ELF-1 (cell line): Measurements from ENCODE around the gene ARMS2.

Experiments
- DNase-seq: peaks from one replicate; pipeline ENCODE4 v3.0.0-alpha.2; 2016; ENCODE audit warnings: low read depth, low spot score

The ARMS2 gene

DNA sequence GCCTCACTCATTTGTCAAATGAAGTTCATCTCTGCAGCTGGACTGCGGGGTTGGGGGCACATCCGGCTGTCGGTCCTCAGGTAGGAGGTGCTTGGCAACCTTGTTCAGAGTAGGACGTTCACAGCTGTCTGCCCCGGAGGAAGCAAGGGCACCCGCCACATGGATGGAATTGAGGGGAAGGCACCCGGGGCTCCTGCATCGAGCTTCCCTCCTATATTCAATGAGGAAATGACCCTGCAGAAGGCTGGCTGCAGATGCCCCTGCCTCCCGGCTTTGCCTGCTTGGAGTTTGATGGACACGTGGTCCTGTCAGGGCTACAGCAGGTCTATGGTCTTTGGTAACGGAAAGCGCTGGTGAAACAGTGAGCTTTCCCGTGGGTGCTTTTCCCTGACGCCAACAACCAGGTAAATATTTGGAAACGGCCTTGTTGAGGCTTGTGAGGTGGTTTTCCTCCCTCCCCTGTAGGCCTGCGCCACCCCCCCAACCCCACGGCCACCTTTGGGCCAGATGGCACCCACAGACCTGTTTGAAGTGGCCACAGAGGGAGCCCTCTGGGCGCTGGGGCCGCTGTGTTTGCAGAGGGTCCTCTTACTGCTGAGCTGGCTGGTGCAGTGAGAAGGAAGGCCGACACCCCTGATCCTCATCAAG is 39.8 kb downstream of the ARMS2 start:
- DNase-seq, result no peak

DNA sequence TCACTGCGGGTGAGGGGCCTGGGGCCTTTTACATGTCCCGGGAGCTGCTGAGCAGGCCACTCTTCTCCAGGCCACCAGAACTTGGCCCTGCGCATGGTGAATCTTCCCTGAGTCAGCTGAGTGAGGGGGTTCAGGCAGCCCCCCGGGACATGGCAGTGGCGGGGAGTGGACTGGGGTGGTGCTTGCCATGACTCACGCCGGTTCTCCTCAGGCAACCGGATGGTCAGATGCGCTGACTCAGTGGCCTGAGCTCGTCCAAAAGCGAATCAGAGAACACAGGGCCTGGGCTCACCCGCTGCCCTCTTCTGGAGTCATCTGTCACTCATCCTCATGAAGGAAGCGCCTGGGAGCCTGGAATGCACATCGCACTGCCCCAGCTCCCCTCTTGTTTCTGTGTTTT is 40.4 kb downstream of the ARMS2 start:
- DNase-seq, result peak; percentile 43

DNA sequence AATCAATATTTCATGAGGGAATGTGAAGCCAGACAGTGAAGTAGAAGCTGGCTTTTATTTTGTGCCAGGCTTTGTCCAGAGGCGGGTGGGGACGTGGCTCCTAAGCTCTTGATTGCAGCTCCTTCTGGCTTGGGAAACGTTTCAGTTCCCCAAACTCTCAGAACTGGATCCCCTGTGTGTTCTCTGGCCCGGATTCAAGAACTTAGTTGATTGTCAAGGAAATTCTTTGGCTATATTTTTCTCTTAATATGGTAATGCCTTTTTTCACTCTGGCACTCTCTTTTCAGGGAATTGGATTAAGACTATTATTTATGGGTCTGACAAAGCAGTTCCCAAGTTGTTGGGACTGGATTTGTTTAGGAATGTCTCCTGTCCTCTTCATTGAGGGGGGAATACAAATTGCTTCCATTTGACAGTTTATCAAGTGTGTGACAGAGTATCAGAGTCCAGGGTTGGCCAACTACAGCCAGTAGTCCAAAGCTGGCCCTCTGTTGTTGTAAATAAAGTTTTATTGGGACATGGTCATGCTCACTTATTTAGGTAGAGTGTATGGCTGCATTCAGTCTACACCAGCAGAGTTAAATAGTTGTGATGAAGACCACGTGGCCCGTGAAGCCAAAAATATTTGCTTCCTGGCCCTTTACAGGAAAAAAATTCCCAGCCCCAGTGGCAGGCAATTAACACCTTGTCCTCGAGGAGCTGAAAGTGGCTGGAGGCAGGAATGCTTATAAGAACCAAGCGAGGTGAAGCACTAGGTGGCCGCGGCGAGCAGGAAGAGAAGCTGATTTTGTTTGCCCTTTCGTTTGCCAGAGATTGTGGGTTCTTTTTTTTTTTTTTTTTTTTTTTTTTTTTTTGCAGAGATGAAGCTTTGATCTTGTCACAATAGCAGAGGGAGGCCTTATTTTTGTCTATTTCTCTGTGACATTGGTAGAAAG is 41.2 kb downstream of the ARMS2 start:
- peak; percentile 51 for DNase-seq

DNA sequence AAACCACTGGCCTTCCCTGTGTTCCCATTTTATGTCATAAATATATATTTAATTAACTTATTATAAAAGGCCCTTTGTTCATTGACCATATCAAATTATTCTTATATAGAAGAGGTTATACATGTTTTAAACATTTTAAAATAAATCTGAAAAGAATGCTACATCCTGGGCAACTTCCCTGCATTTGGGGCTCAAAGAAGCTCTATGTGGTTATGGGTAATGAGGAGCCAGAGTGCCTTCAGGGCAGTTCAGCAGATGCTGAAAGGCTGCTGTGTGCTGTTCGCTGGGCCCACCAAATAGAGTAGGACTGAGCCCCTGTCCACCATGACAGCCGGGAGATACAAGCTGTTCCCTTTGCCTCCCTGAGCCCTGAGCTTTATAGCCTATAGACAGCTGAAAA is 42.8 kb downstream of the ARMS2 start:
- DNase-seq, result no peak

DNA sequence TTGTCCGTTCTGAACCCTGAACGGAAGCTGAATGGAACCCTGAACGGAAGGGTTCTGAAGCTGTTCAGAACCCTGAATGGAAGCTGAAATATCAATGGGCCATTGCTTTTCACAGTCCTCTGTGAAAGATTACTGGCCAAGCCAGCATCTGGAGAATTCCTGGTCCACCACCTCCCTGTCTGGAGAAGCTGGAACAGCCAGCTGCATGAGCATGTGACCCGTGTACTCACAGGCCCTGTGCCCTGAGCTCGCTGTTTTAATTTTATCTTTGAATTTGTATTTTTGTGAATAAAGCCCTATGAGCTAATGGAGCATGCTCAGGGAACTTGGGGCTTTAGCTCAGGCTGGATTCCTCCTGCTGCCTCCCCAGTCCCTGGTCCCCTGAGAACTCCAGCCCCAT is 44.1 kb downstream of the ARMS2 start:
- no peak for DNase-seq

DNA sequence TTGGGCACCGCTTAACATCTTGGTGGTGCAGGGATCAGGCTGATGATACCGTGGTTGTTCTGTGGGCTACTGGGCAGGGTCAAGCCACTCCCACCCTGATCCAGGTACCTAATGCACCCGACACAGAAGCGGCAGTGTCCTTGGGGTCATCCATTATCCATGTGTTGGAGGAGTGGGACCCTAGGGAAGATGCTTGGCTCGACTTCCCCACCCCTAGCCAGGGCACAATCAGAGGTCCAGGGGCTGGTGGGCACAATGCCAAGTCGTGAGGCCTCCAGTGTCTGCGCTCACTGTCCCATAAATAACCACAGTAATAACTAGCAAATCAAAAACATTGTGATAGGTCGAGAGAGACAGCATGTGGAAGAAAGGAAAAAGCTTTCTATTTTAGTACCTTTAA is 44.6 kb downstream of the ARMS2 start:
- no peak for DNase-seq

DNA sequence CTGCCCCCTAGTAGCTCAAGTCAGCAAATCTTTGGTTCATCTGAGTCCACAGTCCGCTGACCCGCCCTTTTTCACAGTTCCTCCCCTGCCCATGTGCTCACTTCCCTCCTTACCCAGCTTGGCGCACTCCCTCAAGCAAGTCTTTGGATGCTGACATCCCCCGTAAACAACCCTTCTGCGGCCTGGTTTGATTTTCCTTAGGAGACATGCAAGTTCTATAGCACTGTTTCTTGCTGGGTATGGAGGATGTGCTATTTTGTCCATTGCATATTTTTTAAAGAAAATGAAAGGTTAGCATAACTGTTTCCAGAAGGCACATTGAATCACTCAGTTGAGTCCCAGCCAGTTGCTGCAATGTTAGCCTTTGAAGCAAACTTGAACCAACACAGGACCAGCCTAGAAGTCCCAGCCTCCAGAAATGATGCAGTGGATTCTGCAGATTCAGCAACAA is 45.1 kb downstream of the ARMS2 start:
- DNase-seq, result no peak

DNA sequence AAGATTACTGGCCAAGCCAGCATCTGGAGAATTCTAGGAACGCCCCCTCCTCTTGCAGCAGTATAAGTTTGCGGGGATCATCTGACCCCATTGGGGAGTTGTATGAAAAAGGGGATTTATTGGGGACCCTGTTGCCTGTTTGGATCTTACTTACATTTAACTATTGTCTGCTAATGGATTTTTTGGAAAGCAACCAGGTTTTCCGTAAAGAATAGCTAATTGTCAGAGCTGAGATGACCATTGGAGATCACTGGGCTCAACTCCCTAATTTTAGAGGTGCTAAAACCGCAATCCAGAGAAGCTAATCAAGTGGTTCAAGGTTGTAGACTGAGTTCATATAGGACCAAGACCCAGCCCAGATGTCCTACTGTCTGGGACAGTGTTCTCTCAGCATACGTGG is 45.7 kb downstream of the ARMS2 start:
- DNase-seq, result no peak

DNA sequence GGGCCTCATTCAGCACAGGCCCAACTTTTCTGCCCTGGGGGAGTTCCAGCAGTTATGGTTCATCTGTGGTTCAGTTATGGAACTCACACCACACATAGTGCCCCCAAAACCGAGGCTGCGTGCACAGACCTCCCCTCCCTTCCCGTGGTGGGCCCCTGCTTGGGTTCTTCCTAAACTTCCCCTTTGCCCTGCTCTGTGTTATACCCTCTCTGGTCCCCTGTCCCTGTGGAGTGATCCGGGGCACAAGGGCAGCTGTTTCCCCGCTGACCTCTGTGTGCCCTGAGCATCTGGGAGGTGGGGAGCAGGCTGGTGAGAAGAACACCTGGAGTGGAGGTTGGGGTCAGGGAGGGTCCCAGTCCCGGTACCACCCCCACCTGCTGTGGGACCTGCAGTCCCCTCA is 46.3 kb downstream of the ARMS2 start:
- no peak for DNase-seq

DNA sequence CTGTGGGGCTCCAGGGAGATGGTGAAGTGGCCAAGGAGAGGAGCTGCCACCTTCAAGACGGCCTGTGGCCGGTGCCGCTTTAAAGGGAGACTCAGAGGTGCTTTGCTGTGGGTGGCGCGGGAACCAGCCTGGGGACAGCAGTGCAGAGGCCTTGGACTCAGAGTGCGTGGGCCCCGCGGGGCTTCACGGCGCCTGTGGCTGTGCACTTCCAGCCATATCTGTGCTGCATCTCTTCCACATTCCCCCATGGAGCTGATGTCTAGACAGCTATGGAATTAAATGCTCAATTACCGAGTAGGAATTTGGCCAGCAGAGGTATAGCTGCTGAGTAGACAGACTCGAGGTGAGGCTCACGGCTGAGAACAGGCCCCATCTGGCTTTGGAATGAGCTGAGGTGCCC is 48.6 kb downstream of the ARMS2 start:
- peak; percentile 24 for DNase-seq

DNA sequence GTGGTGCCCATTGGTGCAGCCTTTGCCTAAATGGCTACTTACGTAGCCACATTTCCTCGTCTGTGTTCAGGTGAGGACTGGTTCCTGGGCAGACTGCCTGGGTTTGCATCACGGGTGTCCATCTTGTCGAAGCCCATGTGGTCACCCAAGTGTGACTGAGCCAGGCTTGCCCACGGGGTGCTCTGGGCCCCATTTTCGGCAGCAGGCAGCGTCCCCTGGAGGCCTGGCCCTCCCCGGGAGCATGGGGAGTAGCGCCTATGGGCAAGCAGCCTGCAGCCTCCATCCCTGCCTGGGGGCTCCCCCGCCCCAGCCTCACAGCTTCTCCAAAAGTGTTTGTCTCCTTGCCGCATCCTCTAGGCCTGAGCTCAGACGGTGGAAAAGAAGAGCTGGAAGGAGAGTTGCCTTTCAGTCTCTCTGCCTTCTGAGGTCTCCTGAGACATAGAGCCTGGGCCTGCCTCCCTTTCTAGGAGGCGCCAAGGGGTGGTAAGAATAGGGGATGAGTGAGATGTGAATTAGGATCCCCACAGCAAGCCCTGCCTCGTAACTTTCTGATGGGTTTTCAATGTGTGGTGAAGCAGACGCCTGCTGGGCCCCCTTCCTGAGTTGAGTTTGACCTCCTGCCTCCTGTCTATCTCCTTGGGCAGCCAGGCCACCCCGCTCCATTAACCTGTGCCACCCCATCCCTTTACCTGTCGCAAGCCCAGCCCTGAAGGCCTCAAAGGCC is 49.6 kb downstream of the ARMS2 start:
- DNase-seq, result no peak

DNA sequence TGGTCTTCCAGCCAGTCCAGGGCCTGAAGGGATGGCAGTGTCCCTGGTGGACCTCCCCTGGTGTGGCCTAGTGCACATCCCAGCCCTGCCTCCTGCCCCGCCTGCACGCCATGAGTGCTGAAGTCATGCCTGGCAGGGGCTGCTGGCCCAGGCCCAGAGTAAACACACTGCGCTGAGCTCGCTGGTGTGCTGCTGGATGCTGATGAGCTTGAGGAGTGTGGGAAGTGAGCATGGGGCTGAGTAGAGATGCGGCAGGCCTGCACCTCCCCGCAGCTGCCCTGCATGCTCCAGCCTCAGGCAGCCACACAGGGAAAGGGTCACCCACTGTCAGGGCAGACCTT is 50.1 kb downstream of the ARMS2 start:
- DNase-seq, result no peak

DNA sequence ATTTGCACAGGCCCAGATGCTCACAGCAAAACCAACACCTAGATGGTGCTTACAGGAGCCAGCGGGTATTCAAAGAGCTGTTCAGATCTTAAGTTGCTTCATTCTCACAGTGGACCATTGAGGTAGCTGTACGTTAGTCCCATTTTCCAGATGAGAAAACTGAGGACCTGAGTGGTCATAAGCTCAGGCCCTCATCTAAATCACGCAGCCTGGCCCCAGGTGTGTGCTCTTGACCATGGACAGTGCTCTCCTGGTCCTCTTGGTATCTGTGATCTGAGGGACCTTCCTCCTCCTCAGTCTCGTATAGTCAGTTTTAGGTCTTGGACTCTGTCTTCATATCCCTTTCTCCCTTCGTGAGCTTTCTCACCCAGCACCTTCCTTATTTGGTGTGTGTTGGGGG is 50.6 kb downstream of the ARMS2 start:
- no peak for DNase-seq

DNA sequence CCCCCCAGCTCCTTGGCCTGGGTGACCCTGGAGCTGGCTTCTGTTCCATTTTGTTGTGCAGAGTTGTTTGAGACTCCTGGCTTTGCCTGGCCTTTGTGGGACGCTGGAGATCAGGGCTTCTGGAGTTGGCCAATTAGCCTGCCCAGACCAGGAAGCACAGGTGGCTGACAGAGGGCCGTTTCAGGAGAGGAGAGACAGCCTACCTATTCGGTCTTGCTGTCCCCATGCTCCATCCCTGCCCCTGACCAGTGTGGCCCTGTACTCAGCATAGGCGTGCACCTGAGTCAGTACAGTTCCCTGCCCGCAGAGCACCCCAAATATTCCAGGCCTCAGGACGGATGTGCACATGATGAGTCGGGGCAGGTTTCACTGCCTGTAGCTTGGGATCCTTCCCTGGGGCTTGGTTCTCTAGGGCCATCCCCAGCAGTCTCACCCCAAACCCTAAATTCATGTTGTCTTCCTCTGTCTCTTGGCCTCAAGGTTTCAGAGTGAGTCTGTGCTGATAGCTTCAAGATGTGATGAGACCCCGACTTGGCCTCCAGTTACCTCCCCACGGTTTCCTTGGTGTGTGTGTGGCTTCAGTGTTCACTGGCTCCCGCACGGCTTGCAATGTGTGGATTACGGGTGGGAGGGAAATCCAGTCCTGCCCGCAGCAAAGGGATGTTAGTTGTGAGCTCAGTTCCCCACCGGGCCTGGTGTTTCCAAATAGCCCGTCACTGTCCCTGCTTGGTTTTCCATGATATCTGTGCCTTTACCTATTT is 51.6 kb downstream of the ARMS2 start:
- DNase-seq, result no peak
